Fibroblast of the aortic adventitia (primary cell): ENCODE measurements around the gene ADH5. TPM values are rescaled to one million over a fixed set of nuclear protein-coding genes. Genes with fewer than 3 reads are reported as not detected.
"Not testable (repeated sequence)": the region's sequence is repeated elsewhere in the genome, so short reads cannot be mapped to it uniquely, and the experiment has no call there.

ENCODE experiments used
- DNase-seq: peaks from one replicate; pipeline ENCODE4 v3.0.0-alpha.2; 2010; ENCODE audit warnings: low read depth
- H3K4me3 ChIP-seq: 2 replicates; pipeline ENCODE4 v1.5.1; 2011; ENCODE audit warnings: low read depth, mild to moderate bottlenecking, control low read depth, low read length, moderate library complexity
- total RNA-seq: library from RNA; depleted of rRNA; stranded (reverse); fragments of >200 nt; gene quantifications from 2 replicates; pipeline ENCODE4 v1.2.3, GENCODE V29; 2012; ENCODE audit warnings: low replicate concordance
- TF ChIP-seq, protein P1 (sequence below): IDR thresholded peaks from 2 replicates; pipeline ENCODE4 v1.5.1; 2011; ENCODE audit warnings: mild to moderate bottlenecking, low read length, control low read depth, inconsistent platforms; ENCODE audit not compliant: insufficient read depth

ADH5 gene
- total RNA-seq, 1 donor, result 294 TPM

DNA sequence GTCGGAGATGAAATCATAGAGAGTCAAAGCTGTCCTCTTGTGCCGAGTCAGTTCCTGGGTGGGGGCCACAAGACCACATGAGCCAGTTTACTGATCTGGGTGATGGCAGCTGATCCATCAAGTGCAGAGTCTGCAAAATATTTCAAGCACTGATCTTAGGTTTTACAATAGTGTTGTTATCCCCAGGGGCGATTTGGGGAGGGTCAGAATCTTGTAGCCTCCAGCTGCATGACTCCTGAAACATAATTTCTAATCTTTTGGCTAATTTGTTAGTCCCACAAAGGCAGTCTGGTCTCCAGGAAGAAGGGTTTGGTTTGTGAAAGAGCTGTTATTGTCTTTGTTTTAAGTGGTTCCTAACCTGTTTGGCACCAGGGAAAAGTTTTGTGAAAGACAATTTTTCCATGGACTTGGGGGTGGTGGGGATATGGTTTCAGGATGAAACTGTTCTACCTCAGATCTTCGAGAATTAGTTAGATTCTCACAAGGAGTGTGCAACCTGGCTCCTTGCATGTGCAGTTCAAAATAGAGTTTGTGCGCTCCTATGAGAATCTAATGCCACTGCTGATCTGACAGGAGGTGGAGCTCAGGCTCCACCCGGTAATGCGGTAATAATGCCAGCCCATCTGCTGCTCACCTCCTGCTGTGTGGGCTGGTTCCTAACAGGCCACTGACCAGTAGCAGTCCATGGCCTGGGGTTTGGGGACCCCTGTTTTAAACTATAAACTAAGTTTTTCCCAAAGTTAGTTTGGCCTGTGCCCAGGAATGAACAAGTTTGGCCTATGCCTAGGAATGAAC, 63.9 kb downstream of the ADH5 start:
- DNase-seq, result no peak
- TF ChIP-seq, protein P1, sequence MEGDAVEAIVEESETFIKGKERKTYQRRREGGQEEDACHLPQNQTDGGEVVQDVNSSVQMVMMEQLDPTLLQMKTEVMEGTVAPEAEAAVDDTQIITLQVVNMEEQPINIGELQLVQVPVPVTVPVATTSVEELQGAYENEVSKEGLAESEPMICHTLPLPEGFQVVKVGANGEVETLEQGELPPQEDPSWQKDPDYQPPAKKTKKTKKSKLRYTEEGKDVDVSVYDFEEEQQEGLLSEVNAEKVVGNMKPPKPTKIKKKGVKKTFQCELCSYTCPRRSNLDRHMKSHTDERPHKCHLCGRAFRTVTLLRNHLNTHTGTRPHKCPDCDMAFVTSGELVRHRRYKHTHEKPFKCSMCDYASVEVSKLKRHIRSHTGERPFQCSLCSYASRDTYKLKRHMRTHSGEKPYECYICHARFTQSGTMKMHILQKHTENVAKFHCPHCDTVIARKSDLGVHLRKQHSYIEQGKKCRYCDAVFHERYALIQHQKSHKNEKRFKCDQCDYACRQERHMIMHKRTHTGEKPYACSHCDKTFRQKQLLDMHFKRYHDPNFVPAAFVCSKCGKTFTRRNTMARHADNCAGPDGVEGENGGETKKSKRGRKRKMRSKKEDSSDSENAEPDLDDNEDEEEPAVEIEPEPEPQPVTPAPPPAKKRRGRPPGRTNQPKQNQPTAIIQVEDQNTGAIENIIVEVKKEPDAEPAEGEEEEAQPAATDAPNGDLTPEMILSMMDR, result no peak
- H3K4me3 ChIP-seq, result no peak overlapping the region

DNA sequence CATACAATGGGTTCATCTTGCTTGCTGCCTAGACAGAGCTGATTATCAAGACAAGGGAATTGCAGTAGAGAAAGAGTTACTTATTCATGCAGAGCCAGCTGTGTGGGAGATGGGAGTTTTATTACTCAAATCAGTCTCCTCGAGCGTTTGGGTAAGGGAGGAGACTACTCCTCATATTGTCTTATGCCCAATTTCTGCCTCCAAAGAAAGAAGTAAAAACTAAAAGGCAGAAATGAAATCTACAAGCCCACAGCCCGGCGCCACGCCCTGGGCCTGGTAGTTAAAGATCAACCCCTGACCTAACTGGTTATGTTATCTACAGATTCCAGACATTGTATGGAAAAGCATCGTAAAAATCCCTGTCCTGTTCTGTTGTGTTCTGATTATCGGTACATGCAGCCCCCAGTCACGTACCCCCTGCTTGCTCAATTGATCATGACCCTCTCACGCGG, 64.8 kb downstream of the ADH5 start:
- not testable (repeated sequence) for H3K4me3 ChIP-seq, DNase-seq

DNA sequence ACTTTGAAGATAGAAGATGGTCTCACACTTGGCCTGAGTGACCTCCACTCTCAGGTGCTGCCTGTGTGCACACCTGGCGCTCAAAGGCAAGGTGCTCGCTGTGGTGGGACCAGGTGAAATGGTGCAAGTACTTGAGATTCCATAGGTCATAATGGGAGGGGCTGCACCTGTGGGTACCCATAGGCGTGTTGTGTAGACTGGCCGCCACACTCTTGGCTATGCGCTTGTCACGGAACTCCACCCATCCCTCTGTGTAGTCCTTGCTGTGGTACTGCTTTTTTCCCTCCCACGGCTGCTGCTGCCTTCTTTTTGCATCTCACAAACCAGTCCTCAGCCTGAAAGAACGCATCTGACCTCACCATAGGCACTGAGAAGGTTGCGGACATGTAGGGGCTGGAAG, 66.0 kb downstream of the ADH5 start:
- TF ChIP-seq, protein P1, result no peak
- no peak for DNase-seq
- H3K4me3 ChIP-seq, result peak overlapping the region; percentile 50

DNA sequence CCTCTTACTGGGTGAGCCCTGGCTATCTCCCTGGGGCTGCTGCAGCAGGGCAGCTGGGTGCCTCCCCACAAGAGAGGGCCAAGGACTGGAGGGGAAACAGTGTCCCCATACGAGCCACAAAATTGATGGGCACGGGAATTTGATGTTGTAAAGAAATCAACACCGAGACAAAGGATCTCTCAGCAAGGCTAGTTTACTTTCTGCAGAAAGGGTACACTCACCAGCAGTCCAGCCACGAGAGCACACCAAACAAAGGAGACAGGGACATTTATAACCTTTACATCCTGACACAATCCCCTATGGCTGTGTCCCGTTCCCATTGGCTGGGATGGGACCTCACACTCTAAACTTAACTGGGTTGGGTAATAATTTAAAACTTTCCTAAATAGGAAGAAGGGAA, 67.2 kb downstream of the ADH5 start:
- no peak overlapping the region for H3K4me3 ChIP-seq
- TF ChIP-seq, protein P1, result no peak
- no peak for DNase-seq

Other genes with a start within 250 kb of the ADH5 start
- 128 and 160 TPM in 2 replicates for gene EIF4E, start 159.7 kb downstream of the ADH5 start, total RNA-seq
- 57.5 and 64.6 TPM in 2 replicates for gene METAP1, start 93.1 kb downstream of the ADH5 start, total RNA-seq
- not detected in 2 replicates for gene ADH4, start 55.5 kb upstream of the ADH5 start, total RNA-seq
- gene ADH6, start 130.5 kb upstream of the ADH5 start, total RNA-seq, result 0.36 TPM in 1 of 2 replicates, not detected in the other
- gene ADH1A, start 202.2 kb upstream of the ADH5 start, total RNA-seq, result 0.27 TPM in 1 of 2 replicates, not detected in the other
- 535 and 1,346 TPM in 2 replicates for gene ADH1B, start 232.6 kb upstream of the ADH5 start, total RNA-seq